Mucosa of descending colon (tissue), 3 donors: ENCODE measurements around the gene LCP2. TPM values are rescaled to one million over a fixed set of nuclear protein-coding genes. Genes with fewer than 3 reads are reported as not detected.

Source experiments
- ATAC-seq: fragments of 200-7000 bp; cut with Tn5 transposase; one replicate; pipeline ENCODE4 v1.9.1; 2020; ENCODE audit warnings: mild to moderate bottlenecking, moderate library complexity
- DNase-seq, 3 donors: peaks; one replicate each; pipeline ENCODE4 v3.0.0-alpha.2; 2020
- H3K36me3 ChIP-seq: fragments of 200-600 bp; one replicate; pipeline ENCODE4 v1.8.0; 2021; ENCODE audit warnings: low read depth, mild to moderate bottlenecking
- H3K4me1 ChIP-seq: fragments of 200-600 bp; one replicate; pipeline ENCODE4 v1.8.0; 2021; ENCODE audit warnings: low read depth, mild to moderate bottlenecking
- H3K4me3 ChIP-seq: fragments of 200-600 bp; one replicate; pipeline ENCODE4 v1.8.0; 2021; ENCODE audit warnings: mild to moderate bottlenecking
- H3K9me3 ChIP-seq: fragments of 200-600 bp; one replicate; pipeline ENCODE4 v1.8.0; 2021; ENCODE audit warnings: mild to moderate bottlenecking
- CTCF ChIP-seq: fragments of 200-600 bp; IDR thresholded peaks from one replicate; pipeline ENCODE4 v1.8.0; 2022; ENCODE audit warnings: antibody characterized with exemption, mild to moderate bottlenecking
- intact Hi-C, 2 donors: fragments of 100-400 bp; cut with DNase I in 1 of 2; cut with micrococcal nuclease in 1 of 2; formaldehyde crosslinking; loops; one replicate each; pipeline versions ENCODE4 v1.11.0 to v1.11.1; 2022; cut with DNase I, micrococcal nuclease
- long read RNA-seq, 2 donors: library from polyadenylated mRNA; unstranded; transcript quantifications; one replicate each; pipeline ENCODE4 v2.0.0, GENCODE V29; 2019 to 2021
- total RNA-seq, 3 donors: library from RNA; stranded (reverse); fragmentation: NEBNext Ultra II Directional in 2 of 3; extraction: Animal tissue kit (Norgen Biotek cat#: 25700) in 2 of 3; gene quantifications; one replicate each; pipeline versions ENCODE4 v1.2.1 to v1.2.4, GENCODE V29; 2021 to 2023
- donor health status: DM: no; HTN: no; CAD: no; lungs with moderate emphysema.
- donor health status: DM: no; HTN: no; CAD: no.
- donor health status: DM: no; HTN: yes; CAD: no.

Gene LCP2
- 10 to 100 TPM; 13.5 to 24.5 (median 22.9) TPM for total RNA-seq
- long read RNA-seq, donor 1, partial matches to known transcripts = 0 of 1 reads
- long read RNA-seq, donor 1, other reads (novel, unspliced or antisense) = 1 of 1 reads
- long read RNA-seq, donor 2, partial matches to known transcripts = 3 of 3 reads
- long read RNA-seq, donor 2, other reads (novel, unspliced or antisense) = 0 of 3 reads

GRCh38 chr5:170297589-170298462, at the start of gene LCP2:
Gene LCP2 (minus strand): TSS chr5:170297777. CDS start chr5:170297611, 166 bp downstream.
- H3K4me3 ChIP-seq = peak within 1 kb of the TSS; percentile 27
- H3K36me3 ChIP-seq = no peaks in the 10 kb centered on the region
- ATAC-seq = peak; percentile 65
- H3K9me3 ChIP-seq = no peaks in the 10 kb centered on the region
- intact Hi-C loops = no loop called here
- H3K4me1 ChIP-seq = no peaks in the 10 kb centered on the region
- no peak for TF ChIP-seq CTCF
- DNase-seq = peak in 1 of 3 donors; percentile 47

- Histone ChIP-seq H3K36me3 (no peaks in the 10 kb centered on the region), H3K9me3 (no peaks in the 10 kb centered on the region), H3K4me3 (no peak overlapping the region), H3K4me1 (no peaks in the 10 kb centered on the region)
- DNase-seq (no peak), ATAC-seq (no peak)
- intact Hi-C loops = no loop called here
- no peak for TF ChIP-seq CTCF
These were observed 49.5 kb upstream of the LCP2 start for GRCh38 chr5:170347022-170347567.

- no peak overlapping the region for H3K4me3 ChIP-seq
- TF ChIP-seq CTCF = no peak
- no peaks in the 10 kb centered on the region for H3K9me3 ChIP-seq
- intact Hi-C loops = no loop called here
- H3K4me1 ChIP-seq = no peaks in the 10 kb centered on the region
- DNase-seq (no peak), ATAC-seq (no peak)
- no peaks in the 10 kb centered on the region for H3K36me3 ChIP-seq
These were observed 48.4 kb upstream of the LCP2 start for GRCh38 chr5:170345971-170346370.

- Histone ChIP-seq H3K36me3 (no peaks in the 10 kb centered on the region), H3K4me1 (no peaks in the 10 kb centered on the region), H3K9me3 (no peaks in the 10 kb centered on the region), H3K4me3 (no peak overlapping the region)
- no peak for TF ChIP-seq CTCF
- intact Hi-C loops = no loop called here
- ATAC-seq = no peak
- DNase-seq = no peak
These were observed 45.6 kb upstream of the LCP2 start for GRCh38 chr5:170343177-170343576.

- no peak for DNase-seq
- Histone ChIP-seq H3K4me3 (no peak overlapping the region), H3K4me1 (no peaks in the 10 kb centered on the region), H3K36me3 (no peaks in the 10 kb centered on the region), H3K9me3 (no peaks in the 10 kb centered on the region)
- no peak for ATAC-seq
- no peak for TF ChIP-seq CTCF
- intact Hi-C loops = no loop called here
These were observed 44.7 kb upstream of the LCP2 start for GRCh38 chr5:170342153-170342725.
